Measurements from ENCODE around the gene SIL1. TPM values are rescaled to one million over a fixed set of nuclear protein-coding genes. Genes with fewer than 3 reads are reported as not detected.
A peak's percentile ranks its signal among the peaks of the same experiment; 100 is the strongest.

SIL1 gene
- total RNA-seq, 1 experiment from 2014 or later, result 10.7 TPM

DNA sequence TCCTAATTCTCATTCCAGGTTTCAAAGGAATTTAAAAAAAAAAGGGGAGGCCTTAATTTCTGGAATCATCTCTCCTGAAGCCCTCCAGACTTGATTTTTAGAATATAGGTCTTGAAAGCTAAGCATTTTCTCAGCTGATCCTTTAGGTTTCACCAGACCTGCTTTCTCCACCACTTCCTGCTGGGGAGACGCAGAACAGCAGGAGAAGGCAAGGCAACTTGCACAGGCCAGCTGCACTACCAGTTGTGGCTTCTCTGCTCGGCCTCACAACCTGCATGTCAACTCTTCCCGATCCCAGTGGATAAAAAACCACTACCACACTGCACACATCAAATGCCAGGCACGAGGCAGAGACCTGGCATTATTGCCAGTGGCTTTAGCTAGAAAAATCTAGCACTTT is 119.8 kb downstream of the SIL1 start:
- Mint-ChIP-seq H3K27ac (no peak overlapping the region), H3K4me1 (peaks cover 4% of the 10 kb centered on the region), H3K9me3 (no peaks in the 10 kb centered on the region), H3K36me3 (no peaks in the 10 kb centered on the region), H3K27me3 (ENCODE audit: low read depth) (no peaks in the 10 kb centered on the region), H3K4me3 (no peak overlapping the region)
- TF ChIP-seq TEAD1 (CRISPR knock-in tag; IDR thresholded peaks at IDR 0.05) (no peak), NFYB (CRISPR knock-in tag; conservative IDR thresholded peaks at IDR 0.05; ENCODE audit: low read depth) (no peak), ZNF317 (CRISPR knock-in tag; IDR thresholded peaks at IDR 0.05; ENCODE audit: borderline replicate concordance, low read depth) (no peak), ATF6 (CRISPR knock-in tag; IDR thresholded peaks at IDR 0.05) (no peak), SMAD3 (CRISPR knock-in tag; IDR thresholded peaks at IDR 0.05; ENCODE audit: borderline replicate concordance) (no peak), RORB (CRISPR knock-in tag; IDR thresholded peaks at IDR 0.05) (no peak), ZNF423 (CRISPR knock-in tag; IDR thresholded peaks at IDR 0.05) (no peak), TP53 (CRISPR knock-in tag; IDR thresholded peaks at IDR 0.05) (no peak), HMGXB4 (CRISPR knock-in tag; IDR thresholded peaks at IDR 0.05) (no peak), ATF3 (CRISPR knock-in tag; conservative IDR thresholded peaks at IDR 0.05) (no peak), AFF4 (CRISPR knock-in tag; IDR thresholded peaks at IDR 0.05; ENCODE audit: borderline replicate concordance) (no peak), SMAD4 (CRISPR knock-in tag; IDR thresholded peaks at IDR 0.05) (no peak), ZNF138 (CRISPR knock-in tag; conservative IDR thresholded peaks at IDR 0.05) (no peak), IRF2 (CRISPR knock-in tag; IDR thresholded peaks at IDR 0.05; ENCODE audit: borderline replicate concordance, low read depth) (no peak), NR2C2 (CRISPR knock-in tag; IDR thresholded peaks at IDR 0.05) (no peak), MXD4 (CRISPR knock-in tag; IDR thresholded peaks at IDR 0.05; ENCODE audit: borderline replicate concordance) (no peak), GRHL2 (CRISPR knock-in tag; IDR thresholded peaks at IDR 0.05; ENCODE audit: insufficient replicate concordance, severe bottlenecking) (no peak), ZNF416 (CRISPR knock-in tag; IDR thresholded peaks at IDR 0.05) (no peak)
- DNase-seq (ENCODE audit: low spot score) (no peak), ATAC-seq (peak; percentile 48)
- POLR2A ChIA-PET, result no interaction called here
- CTCF ChIA-PET, result no interaction called here

- DNase-seq (ENCODE audit: low spot score), result no peak
- H3K27me3 Mint-ChIP-seq (ENCODE audit: low read depth), result no peaks in the 10 kb centered on the region
- H3K4me3 Mint-ChIP-seq, result no peak overlapping the region
- peaks cover 4% of the 10 kb centered on the region for H3K4me1 Mint-ChIP-seq
- H3K36me3 Mint-ChIP-seq, result no peaks in the 10 kb centered on the region
- ChIA-PET CTCF (no interaction called here), POLR2A (no interaction called here)
- ATAC-seq, result no peak
- no peak overlapping the region for H3K27ac Mint-ChIP-seq
- no peaks in the 10 kb centered on the region for H3K9me3 Mint-ChIP-seq
- TF ChIP-seq ATF6 (CRISPR knock-in tag; IDR thresholded peaks at IDR 0.05) (no peak), ZNF512 (CRISPR knock-in tag; IDR thresholded peaks at IDR 0.05; ENCODE audit: borderline replicate concordance) (no peak), GRHL2 (CRISPR knock-in tag; IDR thresholded peaks at IDR 0.05; ENCODE audit: insufficient replicate concordance, severe bottlenecking) (no peak), GTF2I (CRISPR knock-in tag; conservative IDR thresholded peaks at IDR 0.05) (no peak), FOXK1 (CRISPR knock-in tag; IDR thresholded peaks at IDR 0.05) (no peak), MAX (CRISPR knock-in tag; IDR thresholded peaks at IDR 0.05) (no peak), FOXJ3 (CRISPR knock-in tag; IDR thresholded peaks at IDR 0.05; ENCODE audit: borderline replicate concordance) (no peak)
These were observed 120.3 kb downstream of the SIL1 start for GRCh38 chr5:139077899-139078298.

Measured in WTC11 (cell line).